GM23338 (cell line): ENCODE data around the gene SH3TC1.

ENCODE experiments used
- CREB1 ChIP-seq: fragments of 250-450 bp; sonication (Bioruptor Pico); IDR thresholded peaks from 2 replicates; pipeline ENCODE4 v1.5.0; 2020; ENCODE audit warnings: low read depth, mild to moderate bottlenecking, moderate library complexity
- CTCF ChIP-seq, 2 experiments: fragments of 200-600 bp in 1 of 2; sonication (generic) in 1 of 2; conservative IDR thresholded peaks; 2 replicates each; pipeline versions ENCODE4 v1.5.1 to v1.6.1; 2016 to 2017; ENCODE audit warnings: antibody characterized with exemption in 2 of 2, low read depth in 2 of 2, mild to moderate bottlenecking in 2 of 2, moderate library complexity in 1 of 2
- ETS1 ChIP-seq: IDR thresholded peaks from 2 replicates; pipeline ENCODE4 v1.6.1; 2016; ENCODE audit warnings: antibody characterized with exemption
- EZH2 ChIP-seq: fragments of 200-600 bp; sonication (generic); IDR thresholded peaks from one replicate; pipeline ENCODE4 v1.8.0; 2017; ENCODE audit warnings: antibody characterized with exemption, mild to moderate bottlenecking, low read depth; ENCODE audit not compliant: unreplicated experiment
- EZH2phosphoT487 ChIP-seq: fragments of 200-600 bp; sonication (generic); IDR thresholded peaks from one replicate; pipeline ENCODE4 v1.8.1; 2018; ENCODE audit warnings: antibody characterized with exemption; ENCODE audit not compliant: unreplicated experiment
- JUNB ChIP-seq: IDR thresholded peaks from one replicate; pipeline ENCODE4 v1.6.1; 2016; ENCODE audit warnings: antibody characterized with exemption; ENCODE audit not compliant: unreplicated experiment
- REST ChIP-seq: IDR thresholded peaks from one replicate; pipeline ENCODE4 v1.6.1; 2018; ENCODE audit warnings: antibody characterized with exemption; ENCODE audit not compliant: unreplicated experiment
- ZNF114 ChIP-seq: fragments of 250-450 bp; sonication (Bioruptor Pico); IDR thresholded peaks from 2 replicates; pipeline ENCODE4 v1.5.0; 2020; ENCODE audit warnings: mild to moderate bottlenecking, moderate library complexity

GRCh38 chr4:8285143-8285975, 86.3 kb downstream of the SH3TC1 start:
- TF ChIP-seq CREB1 (CRISPR knock-in tag) (no peak), ZNF114 (CRISPR knock-in tag) (no peak), EZH2 (no peak), CTCF (conservative IDR thresholded peaks at IDR 0.05; ENCODE audit: low read depth in 2 of 2) (no peak), REST (no peak), JUNB (no peak), EZH2phosphoT487 (no peak), ETS1 (no peak)
